NCI-H1436 treated with DMSO at 0.1 percent for 48 hours (cell line): ENCODE data around the gene SLC4A8.

Experiments used
- DNase-seq: peaks from one replicate; lab custom pipeline; 2025; lab: John Stamatoyannopoulos, UW

SLC4A8 gene

DNA sequence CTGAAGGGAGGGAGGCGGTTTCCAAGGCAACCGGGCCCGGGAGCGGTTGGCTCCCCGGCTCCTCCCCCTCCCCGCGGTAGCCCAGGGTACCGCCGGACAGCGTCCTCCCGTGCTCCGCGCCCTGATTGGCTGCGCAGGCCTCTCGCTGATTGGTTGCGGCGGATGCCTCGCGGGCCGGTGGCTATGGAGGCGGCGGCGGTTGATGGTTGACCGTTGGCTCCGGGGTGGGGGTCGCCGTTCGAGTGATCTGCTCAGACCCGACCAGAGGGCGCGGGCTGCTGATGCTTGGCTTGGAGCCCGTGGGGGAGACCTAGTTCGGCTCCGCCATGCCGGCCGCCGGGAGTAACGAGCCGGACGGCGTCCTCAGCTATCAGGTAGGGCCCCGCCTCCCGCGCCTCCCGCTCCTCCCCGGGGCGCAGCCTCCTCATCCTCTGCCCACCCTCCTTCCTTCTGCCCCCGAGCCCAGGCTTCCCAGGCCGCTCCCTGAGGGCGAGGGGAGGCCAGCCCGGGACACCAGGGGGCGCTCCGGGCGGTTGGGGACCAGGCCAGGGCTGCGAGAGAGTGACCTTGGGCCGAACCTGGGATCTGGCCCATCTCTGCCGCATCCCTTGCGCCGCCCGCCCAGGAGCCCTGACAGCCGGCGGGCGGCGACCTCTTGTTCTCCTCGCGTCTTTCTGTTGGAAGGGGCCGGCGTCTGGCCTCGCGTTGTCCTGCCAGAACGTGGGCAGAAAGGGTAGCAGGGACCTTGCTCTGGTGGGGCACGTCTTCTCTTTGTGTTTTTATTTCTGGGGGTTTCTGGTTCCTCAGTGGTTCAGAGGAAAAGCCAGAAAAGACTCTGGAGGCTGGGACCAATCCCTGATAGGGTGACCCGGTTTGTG lies at the start of gene SLC4A8:
Gene SLC4A8 (plus strand): TSS at position 170 of the 878 bp plus-strand sequence. CDS start 157 bp downstream, at position 327.
- DNase-seq = peak; percentile 84

DNA sequence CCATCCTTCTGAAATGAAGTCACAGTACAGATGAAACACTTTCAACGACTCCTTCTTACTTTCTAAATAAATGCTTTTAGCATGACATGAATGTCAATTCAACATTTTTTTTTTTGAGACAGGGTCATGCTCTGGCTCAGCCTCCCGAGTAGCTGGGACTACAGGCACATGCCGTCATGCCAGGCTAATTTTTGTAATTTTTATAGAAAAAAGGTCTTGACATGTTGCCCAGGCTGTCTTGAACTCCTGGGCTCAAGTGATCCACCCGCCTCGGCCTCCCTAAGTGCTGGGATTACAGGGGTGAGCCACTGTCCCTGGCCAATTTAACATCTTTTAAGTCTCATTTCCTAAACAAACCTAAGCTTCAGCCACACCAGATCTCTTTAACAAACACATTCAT lies 49.8 kb upstream of the SLC4A8 start:
- DNase-seq = no peak

DNA sequence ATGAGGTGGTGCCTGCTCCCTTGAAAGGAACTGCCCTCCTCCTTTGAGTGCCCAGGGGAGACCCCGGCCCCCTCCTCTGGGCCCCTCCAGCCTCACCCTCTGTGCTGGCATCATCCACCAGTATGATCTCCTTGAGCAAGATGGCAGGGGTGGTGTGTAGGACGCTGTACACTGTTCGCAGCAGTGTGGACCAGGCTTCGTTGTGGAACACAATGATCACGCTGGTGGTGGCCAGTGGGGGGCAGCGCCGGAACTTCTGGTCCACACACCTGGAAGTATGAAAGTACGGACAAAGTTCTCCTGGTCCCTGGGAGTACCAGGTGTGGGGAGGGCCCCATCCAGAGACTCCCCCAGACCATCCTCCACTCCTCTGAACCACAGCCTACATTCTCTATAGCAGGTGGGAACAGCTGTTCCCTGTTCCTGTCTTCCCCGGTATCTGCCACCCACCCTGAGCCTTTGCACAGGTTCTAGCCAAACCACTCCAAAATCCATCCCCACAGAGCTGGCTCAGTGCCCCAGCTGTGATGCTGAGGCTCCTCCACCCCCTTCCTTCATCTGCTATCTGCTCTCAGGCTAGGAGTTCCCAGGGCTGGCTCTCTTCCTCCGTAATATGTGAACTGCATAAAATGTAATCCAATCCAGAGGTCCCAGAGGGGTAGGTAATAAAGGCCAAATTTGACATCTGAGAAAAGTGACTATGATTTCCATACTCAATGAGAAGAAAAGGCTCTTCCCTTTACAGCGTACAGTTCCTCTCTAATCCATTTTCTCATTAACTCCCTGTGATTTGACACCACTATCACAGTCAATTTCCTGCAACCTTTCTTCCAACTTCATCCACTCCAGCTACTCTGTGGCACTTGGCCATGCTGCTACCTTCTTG lies 47.3 kb upstream of the SLC4A8 start:
- DNase-seq = peak; percentile 84

DNA sequence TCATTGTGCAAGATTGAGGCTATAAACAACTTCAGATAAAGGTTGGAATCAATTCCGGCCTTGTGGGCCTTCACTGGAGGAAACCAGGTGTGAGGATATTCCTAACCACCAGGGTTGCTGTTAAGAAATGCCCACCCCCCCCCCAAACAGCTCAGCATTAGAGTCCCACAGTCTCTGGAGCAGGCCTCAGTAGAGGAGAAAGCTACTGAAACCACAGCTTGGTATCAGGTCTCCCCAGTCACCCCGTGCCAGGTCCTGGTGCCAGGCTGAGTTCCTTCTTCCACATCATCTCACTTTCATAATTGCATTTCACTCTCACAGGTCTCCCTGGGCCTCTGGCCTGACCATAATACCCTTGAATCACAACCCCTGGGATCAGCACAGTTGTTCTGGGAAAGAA lies 45.9 kb upstream of the SLC4A8 start:
- DNase-seq = no peak

DNA sequence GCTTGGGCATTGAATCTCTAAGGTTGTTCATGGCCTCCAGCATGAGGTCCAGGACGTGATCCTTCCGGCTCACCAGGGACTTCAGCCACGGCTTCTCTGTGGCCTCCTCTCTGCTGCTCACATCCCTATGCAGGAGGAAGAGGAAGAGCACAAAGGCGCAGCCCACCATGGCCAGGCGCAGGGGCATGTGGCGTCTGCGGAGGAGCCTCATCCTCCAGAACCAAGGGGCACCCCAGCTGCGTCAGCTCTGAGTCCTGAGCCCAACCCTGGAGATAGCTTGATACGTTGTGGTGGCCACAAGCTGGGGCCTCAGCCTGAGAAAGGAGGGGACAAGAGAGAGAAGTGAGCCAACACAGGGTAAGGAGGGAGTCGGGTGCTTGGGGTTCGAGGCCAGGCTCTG lies 45.1 kb upstream of the SLC4A8 start:
- no peak for DNase-seq

DNA sequence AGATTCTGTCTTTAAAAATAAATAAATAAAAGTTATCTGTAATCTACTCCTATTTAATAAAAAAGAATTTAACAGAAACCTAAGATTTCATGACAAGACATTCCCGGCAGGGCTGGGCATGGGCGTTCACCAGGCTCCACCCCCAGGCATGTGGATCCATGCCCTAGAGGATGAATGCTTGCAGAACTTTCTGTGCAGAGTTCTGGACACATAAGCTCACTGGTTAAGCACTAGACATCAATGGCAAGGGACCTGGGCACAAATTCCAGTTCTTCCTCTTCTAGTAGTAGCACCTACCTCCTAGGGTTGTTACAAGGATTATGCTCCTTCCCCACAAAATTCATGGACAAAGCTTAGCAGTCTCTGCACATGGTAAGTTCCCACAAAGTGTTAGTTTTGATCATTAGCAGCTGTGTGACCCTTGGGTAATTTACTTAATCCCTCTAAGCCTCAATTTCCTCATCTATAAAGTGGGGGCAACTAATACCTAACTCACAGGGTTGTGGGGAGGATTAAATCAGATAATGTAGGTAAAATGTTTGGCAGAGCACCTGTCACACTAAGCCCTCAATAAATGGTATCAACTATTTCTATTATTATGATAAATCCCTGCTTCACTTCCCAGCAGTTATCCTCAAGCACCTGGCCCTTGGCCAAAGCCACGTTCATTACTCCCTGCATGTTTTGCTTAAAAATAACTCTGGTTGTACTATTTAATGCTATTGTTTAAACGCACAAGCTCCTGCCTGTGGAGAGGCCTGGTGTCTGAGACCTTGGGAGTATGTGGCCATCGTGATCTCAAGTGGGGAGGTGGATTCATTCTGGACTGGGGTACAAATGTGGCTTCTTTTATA lies 43.2 kb upstream of the SLC4A8 start:
- no peak for DNase-seq

DNA sequence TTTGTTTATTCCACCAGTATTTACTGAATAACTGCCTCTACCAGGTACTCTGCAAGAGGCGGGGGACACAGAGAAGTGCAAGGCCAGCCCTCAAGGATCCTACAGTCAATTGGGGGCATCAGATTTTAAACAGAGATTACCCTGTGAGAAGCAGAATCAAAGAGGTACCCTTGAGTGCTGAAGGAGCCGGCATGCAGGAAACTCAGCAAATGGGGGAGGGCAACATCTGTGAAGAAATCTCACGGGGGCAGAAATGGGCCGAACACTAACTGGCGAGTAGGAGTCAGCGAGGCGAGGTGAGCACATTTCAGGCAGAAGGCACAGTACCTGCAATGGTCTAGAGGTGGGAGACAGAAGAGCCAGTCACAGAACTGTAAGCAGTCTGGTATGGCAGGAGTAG lies 42.5 kb upstream of the SLC4A8 start:
- DNase-seq = no peak

DNA sequence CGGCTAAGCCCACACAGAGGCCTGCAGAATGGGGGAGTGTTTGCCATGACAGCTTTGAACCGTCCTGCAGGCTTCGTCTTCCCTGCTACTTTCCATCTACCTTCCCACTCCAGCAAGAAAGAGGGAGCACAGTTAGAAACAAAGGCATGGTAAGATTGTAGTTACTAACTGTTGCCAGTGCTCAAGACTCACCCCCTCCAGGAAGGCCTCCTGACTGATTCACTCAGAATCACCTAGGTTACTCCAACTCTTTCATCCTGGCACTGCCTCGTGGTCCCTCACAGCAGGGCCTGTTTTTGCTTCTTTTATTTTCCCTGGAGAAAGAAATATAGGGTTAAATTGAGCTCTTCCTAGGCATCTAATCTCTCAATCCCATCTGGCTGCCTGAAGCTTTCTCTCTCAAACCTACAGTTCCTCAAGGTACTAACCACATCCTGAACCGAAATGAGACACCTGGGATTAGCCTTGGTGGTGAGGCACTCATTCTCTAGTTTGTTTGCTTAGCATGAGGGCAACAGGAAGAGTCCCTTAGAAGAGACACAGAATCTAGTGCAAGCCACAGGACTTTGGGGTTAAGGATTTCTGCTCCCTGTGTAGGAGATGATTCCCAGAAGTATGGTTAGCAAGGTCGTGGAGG lies 41.2 kb upstream of the SLC4A8 start:
- no peak for DNase-seq

DNA sequence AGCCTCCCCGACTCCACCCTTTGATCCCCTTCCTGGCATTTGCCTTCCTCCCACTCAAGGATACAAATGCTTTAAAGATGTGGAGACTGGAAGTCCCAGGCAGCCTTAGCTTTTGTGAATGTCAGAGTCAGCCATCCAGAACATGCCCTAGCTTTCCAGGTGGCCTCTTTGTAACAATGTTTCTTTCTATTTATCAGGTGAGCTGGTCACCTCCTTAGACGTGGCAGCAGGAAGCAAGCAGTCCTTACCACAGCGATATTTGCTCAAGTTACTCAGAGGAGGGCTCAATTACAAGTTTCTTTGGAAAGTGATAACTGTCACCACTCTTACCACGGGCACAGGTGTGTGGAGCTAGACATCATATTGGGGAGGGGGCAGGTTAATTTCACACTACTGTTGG lies 38.3 kb upstream of the SLC4A8 start:
- DNase-seq = no peak

DNA sequence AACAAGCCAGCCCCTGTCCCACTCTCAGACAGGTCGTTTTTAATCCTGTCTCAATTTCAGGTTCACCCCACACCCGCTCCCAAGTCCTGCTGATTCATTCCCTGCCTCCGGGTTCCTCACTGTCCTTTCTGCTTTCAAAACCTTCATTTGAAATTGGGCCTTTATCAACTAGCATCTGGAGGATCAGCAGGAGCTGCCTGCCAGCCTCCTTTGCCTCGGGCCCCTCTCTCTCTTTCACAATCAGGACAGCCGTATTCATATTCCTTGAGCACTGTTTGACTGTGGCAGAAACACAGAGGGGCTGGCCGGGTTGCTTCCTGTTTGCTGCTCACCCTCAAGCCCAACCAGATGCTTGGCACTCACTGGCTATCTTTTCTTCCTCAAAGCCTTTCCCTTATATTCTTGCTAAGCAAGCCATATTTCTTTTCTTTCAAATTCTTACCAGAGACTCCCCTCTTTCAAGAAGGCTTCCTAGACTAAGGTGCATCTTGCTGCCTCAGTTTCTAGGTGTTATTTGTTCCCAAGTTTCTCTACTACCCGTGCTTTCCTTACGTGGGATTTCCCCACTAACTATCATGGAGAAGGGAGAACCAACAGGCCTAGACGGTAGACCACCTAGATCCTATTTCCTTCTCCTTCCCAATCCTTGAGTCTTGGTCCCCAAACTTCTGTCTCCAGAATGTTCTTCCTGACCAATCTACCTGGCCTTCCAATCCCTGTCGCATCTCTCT lies 36.4 kb upstream of the SLC4A8 start:
- no peak for DNase-seq

DNA sequence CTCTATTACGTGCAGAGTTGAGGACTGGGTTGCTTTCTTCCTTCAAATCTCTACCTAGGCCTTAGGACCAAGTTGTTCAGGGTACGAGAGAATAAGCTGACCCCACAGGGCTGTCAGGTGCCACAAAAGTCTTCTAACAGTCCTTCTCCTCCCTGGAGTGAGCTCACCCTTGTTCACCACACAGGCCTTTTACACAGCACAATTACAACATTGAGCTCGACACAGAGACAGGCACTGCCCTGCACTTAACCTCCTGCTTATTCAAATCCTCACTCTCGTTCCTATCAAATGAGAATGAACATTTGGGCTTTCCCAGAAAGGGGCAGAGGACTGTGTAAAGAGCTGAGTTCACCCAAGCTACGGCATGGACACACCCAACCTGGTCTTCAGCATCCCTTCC lies 35.8 kb upstream of the SLC4A8 start:
- DNase-seq = no peak

DNA sequence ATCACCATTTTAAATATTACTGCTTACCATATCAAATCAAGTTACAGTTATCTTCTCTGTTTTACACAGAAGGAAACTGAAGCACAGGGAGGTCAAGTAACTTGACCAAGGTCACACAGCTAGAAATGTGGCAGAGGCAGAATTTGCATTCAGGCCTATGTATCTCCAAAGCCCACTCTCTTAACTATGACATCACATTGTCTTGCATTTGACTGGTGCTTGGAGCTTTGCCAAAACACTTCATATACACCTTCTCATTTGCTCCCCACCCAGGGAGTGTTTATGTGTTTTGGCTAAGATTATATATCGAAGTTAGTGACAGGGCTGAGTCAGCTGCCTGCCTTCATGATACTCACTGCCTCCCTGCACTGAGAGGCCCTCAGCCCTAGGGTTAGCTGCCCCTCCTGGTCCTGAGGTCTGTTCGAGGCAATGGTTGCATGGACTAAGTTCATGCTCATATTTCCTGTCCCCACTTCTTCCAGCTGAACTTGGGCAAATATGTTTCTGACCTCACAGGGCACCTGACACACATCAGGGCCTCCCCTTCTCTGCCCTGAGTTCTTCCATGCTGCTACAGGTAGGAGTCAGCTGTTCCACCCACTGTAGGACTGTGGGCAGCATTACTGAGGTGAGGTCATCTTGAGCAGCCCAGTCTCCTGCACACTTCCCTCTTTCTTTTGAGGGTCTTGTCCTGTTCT lies 35.2 kb upstream of the SLC4A8 start:
- DNase-seq = no peak

DNA sequence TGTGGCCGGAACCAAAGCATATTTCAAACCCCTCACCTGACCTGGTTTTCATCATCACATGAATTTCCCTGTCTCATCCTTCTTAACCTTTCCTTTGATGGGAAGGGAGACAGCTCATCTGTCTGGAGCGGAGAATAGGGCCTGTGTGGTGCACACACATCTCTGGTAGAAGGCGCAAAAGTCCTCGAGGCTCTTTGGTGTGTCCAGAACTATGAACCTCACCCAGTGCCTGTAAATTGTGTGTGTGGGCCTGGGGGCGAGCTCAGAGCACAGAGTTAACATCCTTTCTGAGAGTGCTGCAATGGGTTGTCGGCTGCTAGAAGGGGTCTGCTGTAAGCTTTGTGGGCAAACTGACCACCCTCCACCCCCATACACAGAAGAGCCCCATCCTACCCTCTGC lies 34.2 kb upstream of the SLC4A8 start:
- DNase-seq = no peak

DNA sequence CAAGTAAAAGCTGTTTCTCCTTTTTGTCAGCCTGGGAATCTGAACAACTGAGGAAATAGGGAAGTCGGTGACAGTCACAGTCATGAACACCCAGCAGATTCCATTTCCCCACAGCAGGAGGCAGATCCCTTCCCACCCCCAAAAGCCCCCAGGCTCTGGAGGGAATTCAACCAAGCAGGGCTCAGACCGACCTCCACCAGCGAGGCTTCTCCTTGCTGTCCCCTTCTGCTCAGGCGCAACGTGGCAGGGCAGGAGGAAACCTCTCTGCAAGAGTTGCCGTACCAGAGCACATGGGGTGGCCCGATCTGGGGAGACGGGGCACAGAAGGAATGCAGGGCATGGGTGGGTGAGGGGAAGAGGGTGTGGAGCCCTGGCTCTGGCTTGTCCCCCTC lies 33.7 kb upstream of the SLC4A8 start:
- no peak for DNase-seq

DNA sequence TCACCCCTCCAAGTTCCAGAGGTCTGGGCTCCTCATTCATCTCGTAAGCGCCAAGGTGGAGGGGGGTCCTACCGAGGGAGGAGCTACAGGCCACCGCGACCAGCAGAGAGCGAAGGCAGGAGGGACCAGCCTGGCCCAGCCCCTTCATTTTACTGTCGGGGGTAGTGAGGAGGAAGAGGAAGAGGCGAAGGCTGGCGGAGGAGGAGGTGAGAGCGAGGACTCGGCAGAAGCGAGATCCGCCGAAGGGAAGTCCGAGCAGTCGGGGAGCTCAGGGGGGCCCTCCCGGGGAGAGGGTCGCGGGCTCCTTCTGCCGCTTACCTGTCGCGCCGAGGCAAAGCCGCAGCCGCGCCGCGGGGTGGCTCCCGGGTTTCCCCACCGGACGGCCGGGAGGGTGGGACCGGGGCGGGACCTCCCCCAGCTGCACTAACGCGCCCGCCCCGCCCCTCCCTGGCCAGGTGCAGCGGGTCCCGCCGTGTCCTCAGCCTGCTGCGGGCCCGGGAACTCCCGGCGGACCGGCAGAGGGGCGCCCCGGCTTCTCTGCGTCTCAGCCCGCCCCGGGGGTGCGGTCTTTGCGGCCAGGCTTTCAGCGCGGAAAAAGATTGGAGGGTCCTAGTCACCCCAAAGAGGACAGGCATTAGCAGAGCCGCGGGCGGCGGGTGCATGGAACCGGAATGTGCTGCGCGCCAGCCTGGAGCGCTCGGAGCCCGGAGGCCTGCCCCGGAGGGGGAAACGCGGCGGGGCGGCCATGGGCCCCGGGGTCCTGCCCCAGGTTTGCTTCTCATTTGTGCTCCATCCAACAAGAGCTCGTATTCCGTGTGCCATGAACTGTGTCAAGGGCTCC lies 33.1 kb upstream of the SLC4A8 start, which contains the start of gene GALNT6:
Gene GALNT6 (minus strand): TSS at position 124 of the 841 bp plus-strand sequence. CDS start 11,625 bp downstream, outside the sequence.
- no peak for DNase-seq

DNA sequence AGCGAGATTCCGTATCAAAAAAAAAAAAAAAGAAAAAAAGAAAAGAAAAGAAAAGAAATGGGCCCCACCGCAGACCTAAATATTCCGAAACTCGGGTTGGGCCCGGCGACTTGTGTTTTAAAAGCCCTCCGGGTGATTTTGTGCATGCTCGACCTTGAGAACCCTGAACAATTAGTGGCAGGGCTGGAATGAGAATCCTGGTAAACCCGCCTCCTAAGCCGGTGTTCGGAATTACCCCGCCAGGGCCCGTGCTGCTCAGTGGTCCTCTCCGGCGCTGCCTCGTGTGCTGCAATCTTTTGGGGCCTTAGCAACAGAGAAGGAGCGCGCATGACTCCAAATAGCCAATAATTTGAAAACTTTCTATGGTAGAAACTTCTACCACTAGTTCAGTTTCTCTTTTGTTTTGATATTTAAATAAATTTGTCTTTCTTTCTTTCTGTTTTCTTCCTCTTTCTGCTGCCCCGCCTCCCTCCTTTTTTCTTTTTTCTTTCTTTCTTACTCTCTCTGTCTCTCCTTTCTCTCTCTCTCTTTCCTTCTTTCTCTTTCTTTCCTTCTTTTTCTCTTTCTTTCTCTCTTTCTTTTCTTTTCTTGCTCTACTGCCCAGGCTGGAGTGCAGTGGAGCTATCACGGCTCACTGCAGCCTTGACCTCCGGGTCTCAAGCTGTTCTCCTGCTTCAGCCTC lies 31.9 kb upstream of the SLC4A8 start:
- no peak for DNase-seq

DNA sequence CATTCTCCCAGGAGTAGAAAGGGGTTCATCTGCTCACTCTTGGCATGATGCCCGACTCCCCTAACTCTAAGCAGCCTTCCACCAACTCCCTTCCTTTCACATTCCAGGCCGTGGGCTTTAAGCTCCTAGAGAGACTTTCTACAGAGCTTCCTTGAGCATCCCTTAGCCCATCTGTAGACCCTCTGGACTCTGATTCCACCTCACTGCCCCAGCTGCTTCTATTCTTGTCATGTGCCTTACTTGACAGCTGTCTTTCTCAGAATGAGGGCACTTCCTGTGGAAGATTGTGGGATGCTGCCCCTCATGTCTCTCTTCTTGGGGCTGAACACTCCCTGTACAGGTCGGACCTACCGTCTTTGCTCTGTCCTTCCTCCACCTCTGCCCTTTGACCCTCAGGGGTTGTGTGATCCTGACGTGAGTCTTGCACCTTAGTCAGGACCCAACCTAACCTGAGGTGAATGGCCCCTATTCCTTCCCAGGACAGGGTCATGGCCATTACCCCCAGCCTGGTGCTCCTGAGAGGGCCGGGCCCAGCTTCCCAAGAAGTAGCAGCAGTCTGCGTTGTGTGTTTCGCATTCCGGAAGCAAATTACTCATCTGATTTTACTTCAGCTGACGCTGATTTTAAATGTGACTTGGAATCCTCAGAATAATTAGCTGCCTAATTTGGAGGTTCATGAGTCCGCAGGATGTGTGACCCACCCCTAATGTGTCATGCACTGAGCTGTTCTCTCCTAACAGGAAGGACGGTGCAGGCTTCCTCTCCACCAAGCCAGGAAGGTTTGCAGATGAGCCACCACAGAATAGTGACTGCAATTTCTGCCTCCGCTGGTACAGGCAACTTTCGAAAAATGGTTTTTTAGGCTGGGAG lies 30.7 kb upstream of the SLC4A8 start:
- DNase-seq = no peak
